Fibroblast of the aortic adventitia (primary cell): Measurements from ENCODE around the gene FOS. TPM values are rescaled to one million over a fixed set of nuclear protein-coding genes. Genes with fewer than 3 reads are reported as not detected.

Experiments used
- DNase-seq: peaks from one replicate; pipeline ENCODE4 v3.0.0-alpha.2; 2010; ENCODE audit warnings: low read depth
- H3K4me3 ChIP-seq: 2 replicates; pipeline ENCODE4 v1.5.1; 2011; ENCODE audit warnings: low read depth, mild to moderate bottlenecking, control low read depth, low read length, moderate library complexity
- CTCF ChIP-seq: IDR thresholded peaks from 2 replicates; pipeline ENCODE4 v1.5.1; 2011; ENCODE audit warnings: mild to moderate bottlenecking, low read length, control low read depth, inconsistent platforms; ENCODE audit not compliant: insufficient read depth
- total RNA-seq: library from RNA; depleted of rRNA; stranded (reverse); fragments of >200 nt; gene quantifications from 2 replicates; pipeline ENCODE4 v1.2.3, GENCODE V29; 2012; ENCODE audit warnings: low replicate concordance

Gene FOS
- total RNA-seq, 1 donor: 1.4 TPM

- TF ChIP-seq CTCF: no peak
- no peak for DNase-seq
- no peak overlapping the region for H3K4me3 ChIP-seq
Measured at GRCh38 chr14:75285331-75285730, 6.7 kb downstream of the FOS start.

- H3K4me3 ChIP-seq: no peak overlapping the region
- no peak for DNase-seq
- TF ChIP-seq CTCF: no peak
Measured at GRCh38 chr14:75286313-75286712, 7.7 kb downstream of the FOS start.

- no peak overlapping the region for H3K4me3 ChIP-seq
- no peak for DNase-seq
- no peak for TF ChIP-seq CTCF
Measured at GRCh38 chr14:75289840-75290388, 11.3 kb downstream of the FOS start.

- TF ChIP-seq CTCF: no peak
- H3K4me3 ChIP-seq: no peak overlapping the region
- no peak for DNase-seq
Measured at GRCh38 chr14:75290851-75291250, 12.2 kb downstream of the FOS start.

GRCh38 chr14:75291331-75291730, 12.7 kb downstream of the FOS start:
- TF ChIP-seq CTCF: no peak
- no peak for DNase-seq
- no peak overlapping the region for H3K4me3 ChIP-seq

GRCh38 chr14:75292101-75292563, 13.5 kb downstream of the FOS start:
- no peak for DNase-seq
- no peak for TF ChIP-seq CTCF
- no peak overlapping the region for H3K4me3 ChIP-seq

- H3K4me3 ChIP-seq: no peak overlapping the region
- DNase-seq: no peak
- TF ChIP-seq CTCF: no peak
Measured at GRCh38 chr14:75292886-75293285, 14.3 kb downstream of the FOS start.
